Amniotic epithelial cell (primary cell): ENCODE data around the gene ZNF827.

Experiments
- DNase-seq: peaks from one replicate; pipeline ENCODE4 v3.0.0-alpha.2; 2010; ENCODE audit warnings: low read depth

ZNF827 gene

DNA sequence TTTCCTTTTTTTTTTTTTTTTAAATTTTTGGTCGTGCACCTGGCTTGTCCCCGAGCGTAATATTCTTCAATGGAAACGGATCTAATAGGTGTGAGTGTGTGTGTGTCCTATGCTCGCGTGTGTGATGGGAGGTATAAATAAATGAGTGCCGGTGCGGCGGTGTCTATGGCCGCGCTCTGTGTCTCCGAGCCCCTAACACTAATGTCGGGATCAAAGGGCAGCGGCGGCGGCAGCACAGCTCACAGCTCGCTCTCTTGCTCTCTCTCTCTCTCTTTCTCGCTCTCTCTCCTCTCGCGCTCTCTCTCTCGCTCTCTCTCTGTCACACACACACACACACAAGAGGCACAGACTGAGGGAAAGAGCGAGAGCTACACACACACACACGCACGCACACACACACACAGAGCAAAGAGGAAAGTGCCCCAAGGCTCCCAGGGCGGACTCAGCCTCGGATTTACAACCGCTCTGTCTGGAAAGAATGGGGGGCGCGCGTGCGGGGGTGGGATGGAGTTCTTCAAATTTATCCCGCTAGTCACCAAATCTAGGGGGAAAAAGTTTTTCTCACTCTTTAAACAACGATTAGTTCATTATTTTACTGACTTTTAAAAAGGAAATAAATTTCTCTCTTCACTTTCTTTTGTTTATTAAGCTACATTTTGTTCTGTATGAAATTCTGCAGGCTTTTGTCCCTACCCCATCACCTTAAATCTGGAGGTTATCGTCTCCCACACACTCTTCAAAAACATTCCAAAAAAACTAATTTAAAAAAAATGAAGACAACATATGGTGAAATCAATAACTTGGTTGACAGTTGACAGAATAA lies at the start of gene ZNF827:
TSS of gene ZNF827 (minus strand) at position 206 of the 823 bp plus-strand sequence. CDS start 416 bp downstream, outside the sequence.
- peak; percentile 84 for DNase-seq

GRCh38 chr4:145984563-145984962 lies 45.9 kb upstream of the ZNF827 start:
- no peak for DNase-seq

DNA sequence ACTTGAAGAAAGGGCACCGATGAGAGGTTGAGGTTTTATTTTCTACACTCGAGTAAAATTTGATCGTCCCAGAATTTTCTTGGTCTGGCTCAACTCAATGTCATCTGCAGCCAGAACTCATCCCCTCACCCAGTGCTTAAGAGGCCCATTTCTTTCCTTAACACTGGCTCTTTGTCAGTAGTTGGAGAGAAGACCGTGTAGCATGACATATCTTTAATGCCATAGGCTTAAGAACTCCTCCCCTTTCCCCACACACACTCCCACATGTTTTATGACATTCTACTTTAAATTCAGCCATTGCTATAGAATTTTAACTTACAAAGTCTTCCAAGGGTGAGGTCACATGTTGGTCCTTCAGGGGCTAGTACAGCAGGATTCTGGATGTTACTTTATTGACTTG lies 44.2 kb upstream of the ZNF827 start:
- no peak for DNase-seq

GRCh38 chr4:145979160-145979559 lies 40.5 kb upstream of the ZNF827 start:
- no peak for DNase-seq

DNA sequence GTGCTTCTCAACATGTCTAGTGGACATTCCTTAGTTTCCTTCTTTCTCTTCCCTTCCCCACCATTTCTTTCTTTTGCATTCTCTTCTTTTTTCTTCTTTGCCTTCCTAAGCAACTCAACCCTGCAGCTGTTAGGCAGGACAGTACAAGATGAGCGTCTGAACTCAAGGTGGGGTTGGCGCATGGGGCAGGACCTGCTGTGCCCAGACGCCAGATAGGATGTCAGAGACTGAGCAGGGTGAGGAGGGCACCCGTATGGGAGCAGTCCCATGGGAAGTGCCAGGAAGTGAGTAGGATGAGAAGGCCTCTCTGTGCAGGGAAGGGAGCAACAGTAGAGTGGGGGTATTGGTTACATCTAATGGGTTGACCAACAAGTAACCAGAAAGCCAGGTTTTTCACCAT lies 38.1 kb upstream of the ZNF827 start:
- DNase-seq: no peak

GRCh38 chr4:145960012-145960411 lies 21.4 kb upstream of the ZNF827 start:
- no peak for DNase-seq

- DNase-seq: peak; percentile 32
Measured at GRCh38 chr4:145957302-145957701, 18.7 kb upstream of the ZNF827 start.

GRCh38 chr4:145956288-145956890 lies 17.8 kb upstream of the ZNF827 start:
- peak; percentile 42 for DNase-seq

DNA sequence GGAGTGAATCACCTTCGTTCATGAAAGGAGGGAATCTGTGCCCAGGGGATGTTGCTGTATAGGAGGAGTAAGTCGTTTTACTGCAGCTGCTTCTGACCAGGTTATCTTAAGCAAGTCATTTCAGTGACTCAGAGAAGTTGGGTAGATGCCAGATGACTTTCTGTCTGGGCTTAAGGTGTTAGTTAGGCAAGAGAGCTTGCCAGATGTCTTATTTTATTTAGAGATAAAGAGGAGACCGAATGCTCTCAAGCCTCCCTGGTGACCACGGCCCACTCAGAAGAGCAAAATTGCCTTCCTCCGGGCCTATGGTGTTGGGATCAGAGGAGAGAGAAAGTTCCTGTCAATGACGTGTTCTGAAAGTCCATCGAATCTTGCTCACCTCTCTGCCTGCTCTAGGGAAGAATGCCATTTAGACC lies 16.3 kb upstream of the ZNF827 start:
- peak; percentile 95 for DNase-seq

DNA sequence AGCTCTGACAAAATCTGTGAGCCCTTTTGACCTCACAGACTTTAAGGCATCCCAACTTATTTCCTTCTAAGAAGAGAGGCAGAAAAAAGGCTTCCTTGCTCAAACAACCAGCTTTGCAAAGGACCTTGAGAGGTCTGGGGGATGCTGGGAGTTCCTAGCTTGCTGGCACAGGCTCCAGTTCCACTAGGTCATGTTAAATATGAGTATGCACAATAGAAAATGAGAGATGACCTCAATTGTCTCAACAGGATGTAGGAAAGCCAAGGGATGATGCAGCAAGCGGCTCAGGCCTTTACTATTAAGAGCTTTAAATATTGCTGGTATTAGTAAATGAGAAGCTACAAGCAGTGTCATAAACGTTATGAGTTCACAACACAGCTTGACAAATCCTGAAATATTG lies 13.3 kb upstream of the ZNF827 start:
- DNase-seq: no peak

DNA sequence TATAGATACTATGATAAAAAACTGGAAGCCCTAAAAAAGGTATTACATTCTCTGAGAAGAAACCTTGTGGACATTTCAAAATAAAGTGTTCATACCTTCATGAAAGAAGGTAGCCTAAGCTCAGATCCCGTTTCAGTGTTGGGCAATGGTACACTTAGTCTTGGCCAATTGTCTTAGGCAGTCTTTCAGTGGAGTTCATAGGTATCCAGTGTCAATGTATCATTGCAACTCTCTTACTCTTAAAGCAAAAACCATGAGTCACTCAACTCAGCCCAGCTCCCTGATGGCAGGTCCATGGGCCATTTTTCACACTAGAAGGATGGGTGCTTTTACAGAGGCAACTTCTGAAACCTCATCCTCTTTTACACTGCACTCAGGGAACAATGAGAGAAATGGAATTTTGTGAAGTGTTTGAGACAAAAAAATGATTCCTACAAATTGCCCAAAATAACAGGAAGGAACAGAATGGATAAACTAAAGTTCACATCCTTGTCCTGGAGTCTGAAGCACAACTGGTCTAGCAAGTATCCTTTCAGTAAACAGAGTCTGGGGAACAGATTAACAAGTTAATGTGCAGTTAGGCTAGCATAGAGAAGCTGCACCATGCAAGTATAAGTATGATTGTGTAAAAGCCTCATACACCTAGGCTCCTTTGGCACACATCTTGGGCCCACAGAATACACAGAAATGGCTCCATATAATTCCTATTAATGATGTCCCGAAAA lies 7.0 kb upstream of the ZNF827 start:
- DNase-seq: no peak

DNA sequence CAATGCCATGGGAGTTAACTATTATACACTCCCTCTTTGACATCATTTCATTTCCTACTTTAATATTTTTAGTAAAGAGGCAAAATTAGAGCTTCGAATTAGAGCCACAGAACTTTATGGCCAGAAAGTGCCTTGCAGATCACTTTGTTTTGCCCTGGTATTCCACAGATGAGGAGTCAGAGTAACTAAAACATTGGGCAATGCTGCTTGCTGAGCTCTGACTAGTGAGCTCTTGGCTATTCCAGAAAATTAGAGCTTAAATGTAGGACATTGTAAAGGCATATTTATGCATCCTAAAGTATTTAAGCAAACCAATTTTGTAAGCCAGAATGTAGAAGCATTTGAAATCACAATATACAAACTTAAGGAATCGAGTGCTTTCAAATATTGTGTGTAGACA lies 6.3 kb upstream of the ZNF827 start:
- no peak for DNase-seq

DNA sequence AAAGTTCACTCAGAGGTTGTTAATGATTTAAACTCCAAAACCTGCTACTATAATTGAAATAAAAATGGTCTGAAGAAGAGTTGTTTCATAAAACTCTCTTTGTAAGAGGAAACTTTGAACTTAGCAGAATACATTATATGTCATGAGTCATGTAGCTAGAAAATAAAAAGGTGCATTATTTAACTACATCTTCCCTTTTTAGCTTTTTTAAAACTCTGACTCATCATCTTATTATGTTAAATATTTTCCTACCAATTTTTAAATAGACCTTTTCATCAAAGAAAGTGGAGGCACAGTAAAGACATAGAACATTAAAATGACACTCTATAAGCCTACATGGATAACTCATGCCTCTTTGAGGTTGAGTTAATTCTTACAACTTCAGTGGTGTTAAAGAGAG lies 1.2 kb upstream of the ZNF827 start:
- no peak for DNase-seq

DNA sequence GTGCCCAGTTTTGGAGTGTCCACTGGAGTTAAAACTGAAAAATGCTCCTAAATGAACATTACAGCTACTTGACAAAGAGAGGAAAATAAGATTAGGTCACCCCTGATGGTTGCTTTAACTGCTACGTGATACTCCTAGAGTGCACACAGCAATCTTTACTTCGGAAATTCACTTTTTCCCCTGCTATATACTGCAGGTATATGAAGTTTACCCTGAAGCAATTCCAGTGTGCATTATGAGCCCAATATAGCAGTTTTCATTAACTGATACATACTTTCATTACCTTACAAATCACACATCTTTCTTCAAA lies 773 bp upstream of the ZNF827 start:
- DNase-seq: no peak

DNA sequence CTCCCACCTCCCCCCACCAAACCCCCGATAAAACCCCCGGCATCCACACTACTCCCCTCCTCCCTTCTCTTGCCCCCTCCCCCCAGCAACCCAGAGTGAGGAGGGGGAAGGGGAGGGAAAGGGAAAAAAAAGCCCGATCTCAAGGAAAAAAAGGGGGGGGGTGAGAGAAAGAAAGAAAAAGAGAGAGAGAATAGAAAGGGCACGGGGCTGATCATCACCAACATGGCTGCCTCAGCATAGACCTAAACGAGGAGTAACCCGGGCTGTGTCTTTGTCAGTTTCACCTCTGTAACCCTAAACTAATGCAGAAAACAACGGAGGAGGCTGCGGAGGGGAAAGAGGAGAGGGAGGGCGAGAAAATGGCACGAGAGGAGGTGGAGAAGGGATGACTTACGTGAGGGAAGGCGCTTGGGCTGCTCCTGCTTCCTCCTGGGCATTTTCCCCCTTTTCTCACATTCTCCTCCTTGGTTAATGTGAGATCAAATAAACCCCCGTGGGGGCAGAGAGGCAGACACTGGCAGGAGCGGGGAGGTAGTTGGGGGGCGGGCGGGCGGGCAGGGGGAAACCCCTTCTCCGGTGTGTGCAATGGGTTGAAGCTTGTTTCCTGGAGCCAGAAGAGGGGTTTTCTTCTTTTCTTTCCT lies 532 bp downstream of the ZNF827 start:
- peak; percentile 40 for DNase-seq

DNA sequence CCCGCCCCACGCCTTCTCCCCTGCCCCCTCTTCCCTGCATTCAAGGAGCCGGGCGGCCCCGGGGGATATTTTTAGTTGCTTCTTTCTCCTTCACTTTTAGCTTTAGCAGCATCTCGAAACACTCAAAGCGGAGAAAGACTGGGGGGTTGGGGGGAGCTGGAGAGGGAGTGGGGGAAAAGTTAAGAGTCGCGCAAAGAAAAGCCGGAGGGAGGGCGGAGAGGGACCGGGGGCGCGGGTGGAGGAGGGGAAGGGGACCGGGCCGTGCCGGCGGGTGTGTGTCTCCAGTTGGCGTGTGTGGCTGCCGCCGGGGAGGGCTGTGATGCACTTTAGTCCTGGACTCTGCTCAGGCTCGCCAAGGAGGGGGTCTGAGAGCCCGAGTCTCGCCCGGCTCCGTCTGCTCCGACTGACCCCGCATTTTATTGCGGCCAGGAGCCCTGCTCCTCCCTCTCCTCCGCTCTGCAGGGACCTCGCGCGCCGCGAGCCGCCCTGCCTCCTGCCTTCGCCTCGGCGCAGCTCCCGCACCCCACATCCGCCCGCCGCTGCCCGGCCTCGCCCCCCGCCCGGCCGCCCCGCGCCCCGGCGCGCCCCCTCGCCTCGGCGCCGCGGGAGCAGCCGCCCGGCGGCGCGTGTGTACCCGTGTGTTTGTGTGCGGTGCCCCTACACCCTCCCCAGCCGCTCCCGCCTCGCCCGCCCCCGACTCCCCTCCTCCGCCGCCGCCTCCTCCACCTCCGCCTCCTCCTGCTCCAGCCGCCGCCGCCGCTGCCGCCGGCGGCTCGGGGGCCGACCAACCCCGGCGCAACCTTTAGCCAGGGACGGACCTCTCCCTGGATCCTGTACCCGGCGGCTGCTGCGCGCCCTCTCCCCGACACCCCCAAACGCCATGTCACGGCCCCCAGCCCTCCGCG lies 1.4 kb downstream of the ZNF827 start:
- DNase-seq: peak; percentile 57

DNA sequence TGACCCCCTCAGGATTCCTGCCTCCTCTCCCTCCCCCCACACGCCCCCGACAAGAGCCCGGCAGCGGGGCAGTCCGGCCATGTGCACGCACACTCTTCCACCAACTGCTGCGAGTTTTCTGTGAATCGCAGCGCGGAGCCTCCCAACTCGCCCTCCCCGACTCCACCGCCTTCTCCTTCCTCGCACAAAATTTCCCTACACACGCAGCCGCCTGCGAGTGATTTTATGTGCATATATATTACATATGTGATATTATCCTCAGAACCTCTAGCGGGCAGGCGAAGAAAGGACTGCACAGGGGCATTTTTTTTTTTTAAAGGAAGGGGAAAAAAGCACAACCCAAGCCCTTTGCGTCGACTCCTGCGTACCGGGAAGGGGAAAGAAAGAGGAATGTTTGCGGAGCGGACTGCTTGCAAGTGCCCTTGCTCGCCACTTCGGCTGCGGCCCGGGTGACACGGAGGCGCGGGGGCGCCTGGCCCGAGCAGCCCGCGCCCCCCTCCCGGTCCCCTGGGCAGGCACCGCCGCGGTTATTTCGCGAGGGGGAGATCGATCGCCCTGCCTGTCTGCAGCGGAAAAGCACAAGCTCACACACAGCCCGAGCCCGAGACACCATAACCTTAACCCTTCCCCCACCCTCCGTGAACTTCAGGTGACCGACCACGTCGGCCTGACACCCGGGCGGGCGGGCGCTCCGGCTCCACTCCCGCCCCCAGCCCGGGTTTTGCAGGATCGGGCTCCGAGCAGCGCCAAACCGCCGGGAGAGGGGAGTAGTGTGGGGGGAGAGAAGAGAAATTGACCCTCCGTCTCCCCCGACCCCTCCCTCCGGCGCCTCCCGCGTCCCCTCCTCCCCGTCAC lies 2.3 kb downstream of the ZNF827 start:
- DNase-seq: peak; percentile 71

GRCh38 chr4:145935253-145936141 lies 3.1 kb downstream of the ZNF827 start:
- DNase-seq: no peak

GRCh38 chr4:145934434-145935047 lies 4.1 kb downstream of the ZNF827 start:
- DNase-seq: no peak
